HEK293T (cell line): ENCODE data around the gene CLCN7.

Experiments used
- BHLHE40 ChIP-seq: fragments of 450-650 bp; IDR thresholded peaks from 2 replicates; pipeline ENCODE4 v1.6.1; 2016; ENCODE audit warnings: mild to moderate bottlenecking, moderate library complexity, borderline replicate concordance
- ELF4 ChIP-seq: fragments of 450-650 bp; IDR thresholded peaks from 2 replicates; pipeline ENCODE4 v1.6.1; 2017; ENCODE audit warnings: antibody characterized with exemption
- FOXA1 ChIP-seq: fragments of 450-650 bp; IDR thresholded peaks from 2 replicates; pipeline ENCODE4 v1.6.1; 2016; ENCODE audit warnings: mild to moderate bottlenecking
- FOXK2 ChIP-seq: fragments of 450-650 bp; IDR thresholded peaks from 2 replicates; pipeline ENCODE4 v1.6.1; 2016; ENCODE audit warnings: mild to moderate bottlenecking
- L3MBTL2 ChIP-seq: fragments of 450-650 bp; conservative IDR thresholded peaks from 2 replicates; pipeline ENCODE4 v1.6.1; 2016; ENCODE audit warnings: mild to moderate bottlenecking
- LEF1 ChIP-seq: fragments of 450-650 bp; IDR thresholded peaks from 2 replicates; pipeline ENCODE4 v1.6.1; 2017; ENCODE audit warnings: mild to moderate bottlenecking, borderline replicate concordance
- NFRKB ChIP-seq: fragments of 450-650 bp; IDR thresholded peaks from 2 replicates; pipeline ENCODE4 v1.6.1; 2016; ENCODE audit warnings: mild to moderate bottlenecking, moderate library complexity
- PKNOX1 ChIP-seq: fragments of 450-650 bp; IDR thresholded peaks from 2 replicates; pipeline ENCODE4 v1.6.1; 2016
- SP1 ChIP-seq: fragments of 450-650 bp; IDR thresholded peaks from 2 replicates; pipeline ENCODE4 v1.6.1; 2017
- SUZ12 ChIP-seq: fragments of 450-650 bp; IDR thresholded peaks from 2 replicates; pipeline ENCODE4 v1.6.1; 2016; ENCODE audit warnings: mild to moderate bottlenecking
- TARDBP ChIP-seq: fragments of 450-650 bp; IDR thresholded peaks from 2 replicates; pipeline ENCODE4 v1.6.1; 2016
- ZNF384 ChIP-seq: fragments of 450-650 bp; IDR thresholded peaks from 2 replicates; pipeline ENCODE4 v1.6.1; 2016

GRCh38 chr16:1519831-1520230 lies 45.0 kb upstream of the CLCN7 start:
- no peak for TF ChIP-seq SP1
- no peak for TF ChIP-seq L3MBTL2
- no peak for TF ChIP-seq FOXK2
- no peak for TF ChIP-seq LEF1
- TF ChIP-seq SUZ12: no peak
- no peak for TF ChIP-seq NFRKB
- TF ChIP-seq TARDBP: no peak
- TF ChIP-seq ZNF384: no peak
- TF ChIP-seq BHLHE40: no peak
- no peak for TF ChIP-seq PKNOX1
- TF ChIP-seq FOXA1: no peak
- TF ChIP-seq ELF4: no peak
